Fibroblast of villous mesenchyme (primary cell): ENCODE measurements around the gene PITX1. TPM values are rescaled to one million over a fixed set of nuclear protein-coding genes. Genes with fewer than 3 reads are reported as not detected.
A peak's percentile ranks its signal among the peaks of the same experiment; 100 is the strongest.

Source experiments
- DNase-seq: peaks from one replicate; pipeline ENCODE4 v3.0.0-alpha.2; 2010; ENCODE audit warnings: low read depth
- H3K4me3 ChIP-seq: 2 replicates; pipeline ENCODE4 v1.5.1; 2011; ENCODE audit warnings: low read depth, mild to moderate bottlenecking, low read length
- CTCF ChIP-seq: IDR thresholded peaks from 2 replicates; pipeline ENCODE4 v1.5.1; 2012; ENCODE audit warnings: low read depth, mild to moderate bottlenecking, low read length; ENCODE audit not compliant: insufficient read depth
- total RNA-seq: library from RNA; depleted of rRNA; stranded (reverse); fragments of >200 nt; gene quantifications from 2 replicates; pipeline ENCODE4 v1.2.3, GENCODE V29; 2012

Gene PITX1
- total RNA-seq, 1 donor: 19.9 TPM

- peak; percentile 56 for DNase-seq
- peak overlapping the region; percentile 88 for H3K4me3 ChIP-seq
- TF ChIP-seq CTCF: no peak
These were observed 798 bp downstream of the PITX1 start for GRCh38 chr5:135032999-135033861.

- no peak for TF ChIP-seq CTCF
- DNase-seq: no peak
- peak overlapping the region; percentile 88 for H3K4me3 ChIP-seq
These were observed 1.4 kb downstream of the PITX1 start for GRCh38 chr5:135032695-135032998.

GRCh38 chr5:135031813-135032694, 2.0 kb downstream of the PITX1 start:
- TF ChIP-seq CTCF: no peak
- H3K4me3 ChIP-seq: peak overlapping the region; percentile 88
- DNase-seq: peak; percentile 46

GRCh38 chr5:135030956-135031812, 2.8 kb downstream of the PITX1 start:
- TF ChIP-seq CTCF: no peak
- peak overlapping the region; percentile 88 for H3K4me3 ChIP-seq
- DNase-seq: peak; percentile 61

- no peak for TF ChIP-seq CTCF
- H3K4me3 ChIP-seq: peak overlapping the region; percentile 88
These were observed 3.7 kb downstream of the PITX1 start for GRCh38 chr5:135030123-135030955.

More at GRCh38 chr5:135030123-135030955, 3.7 kb downstream of the PITX1 start:
- peak; percentile 65 for DNase-seq
